SK-N-SH treated with all-trans-retinoic acid at 6 μM for 48 hours (cell line): ENCODE results near the gene CD207.

Source experiments
- ATAC-seq: fragments of 200-7000 bp; cut with Tn5 transposase; 3 replicates; pipeline ENCODE4 v1.9.1; 2020; ENCODE audit warnings: mild to moderate bottlenecking, moderate library complexity
- ARNTL ChIP-seq: fragments of 450-650 bp; formaldehyde crosslinking; IDR thresholded peaks from 2 replicates; pipeline ENCODE4 v1.5.0; 2020; ENCODE audit warnings: low read depth, mild to moderate bottlenecking, moderate library complexity, borderline replicate concordance
- BACH2 ChIP-seq: fragments of 250-450 bp; sonication (Bioruptor Pico); IDR thresholded peaks from 2 replicates; pipeline ENCODE4 v1.9.0; 2021; ENCODE audit warnings: mild to moderate bottlenecking, borderline replicate concordance
- CSDC2 ChIP-seq: fragments of 250-450 bp; sonication (Bioruptor Pico); IDR thresholded peaks from 2 replicates; pipeline ENCODE4 v1.5.0; 2020; ENCODE audit warnings: mild to moderate bottlenecking, moderate library complexity
- CSRNP3 ChIP-seq: fragments of 250-450 bp; sonication (Bioruptor Pico); IDR thresholded peaks from 2 replicates; pipeline ENCODE4 v1.5.1; 2021; ENCODE audit warnings: mild to moderate bottlenecking, moderate library complexity
- ESRRG ChIP-seq: fragments of 250-450 bp; sonication (Bioruptor Pico); IDR thresholded peaks from 2 replicates; pipeline ENCODE4 v1.6.1; 2021; ENCODE audit warnings: mild to moderate bottlenecking
- ISL1 ChIP-seq: fragments of 250-450 bp; sonication (Bioruptor Pico); IDR thresholded peaks from 2 replicates; pipeline ENCODE4 v2.1.2; 2022; ENCODE audit warnings: mild to moderate bottlenecking, moderate library complexity
- OSR1 ChIP-seq: fragments of 250-450 bp; sonication (Bioruptor Pico); IDR thresholded peaks from 2 replicates; pipeline ENCODE4 v1.8.0; 2022; ENCODE audit warnings: moderate library complexity, mild to moderate bottlenecking, inconsistent platforms
- PATZ1 ChIP-seq: fragments of 250-450 bp; sonication (Bioruptor Pico); IDR thresholded peaks from 2 replicates; pipeline ENCODE4 v1.8.0; 2020; ENCODE audit warnings: mild to moderate bottlenecking, moderate library complexity, borderline replicate concordance
- POU6F1 ChIP-seq: fragments of 250-450 bp; sonication (Bioruptor Pico); IDR thresholded peaks from 2 replicates; pipeline ENCODE4 v1.8.0; 2021; ENCODE audit warnings: low read depth, mild to moderate bottlenecking, moderate library complexity, borderline replicate concordance
- PPARA ChIP-seq: fragments of 250-450 bp; sonication (Bioruptor Pico); IDR thresholded peaks from 2 replicates; pipeline ENCODE4 v1.5.0; 2020; ENCODE audit warnings: mild to moderate bottlenecking, borderline replicate concordance
- RARB ChIP-seq: fragments of 250-450 bp; sonication (Bioruptor Pico); IDR thresholded peaks from 2 replicates; pipeline ENCODE4 v1.8.0; 2021; ENCODE audit warnings: mild to moderate bottlenecking, moderate library complexity
- SNAI2 ChIP-seq: fragments of 250-450 bp; sonication (Bioruptor Pico); IDR thresholded peaks from 2 replicates; pipeline ENCODE4 v1.5.0; 2020; ENCODE audit warnings: mild to moderate bottlenecking, moderate library complexity
- TCF4 ChIP-seq: fragments of 250-450 bp; sonication (Bioruptor Pico); IDR thresholded peaks from 2 replicates; pipeline ENCODE4 v1.8.0; 2021; ENCODE audit warnings: mild to moderate bottlenecking, moderate library complexity, borderline replicate concordance
- TOX ChIP-seq: fragments of 250-450 bp; sonication (Bioruptor Pico); IDR thresholded peaks from 2 replicates; pipeline ENCODE4 v1.8.0; 2021; ENCODE audit warnings: mild to moderate bottlenecking, moderate library complexity, borderline replicate concordance
- TSHZ2 ChIP-seq: fragments of 250-450 bp; sonication (Bioruptor Pico); IDR thresholded peaks from 2 replicates; pipeline ENCODE4 v1.5.0; 2020; ENCODE audit warnings: mild to moderate bottlenecking, moderate library complexity
- ZC3H10 ChIP-seq: fragments of 250-450 bp; sonication (Bioruptor Pico); IDR thresholded peaks from 2 replicates; pipeline ENCODE4 v1.5.1; 2021; ENCODE audit warnings: mild to moderate bottlenecking, moderate library complexity
- ZFP3 ChIP-seq: fragments of 250-450 bp; sonication (Bioruptor Pico); IDR thresholded peaks from 2 replicates; pipeline ENCODE4 v1.5.0; 2020; ENCODE audit warnings: mild to moderate bottlenecking, moderate library complexity
- ZFP30 ChIP-seq: fragments of 450-650 bp; formaldehyde crosslinking; IDR thresholded peaks from 2 replicates; pipeline ENCODE4 v1.5.0; 2022; ENCODE audit warnings: mild to moderate bottlenecking, moderate library complexity
- ZNF565 ChIP-seq: fragments of 450-650 bp; formaldehyde crosslinking; conservative IDR thresholded peaks from 2 replicates; pipeline ENCODE4 v1.5.0; 2020; ENCODE audit warnings: low read depth, mild to moderate bottlenecking, moderate library complexity
- ZNF70 ChIP-seq: fragments of 450-650 bp; formaldehyde crosslinking; IDR thresholded peaks from 2 replicates; pipeline ENCODE4 v1.5.0; 2020; ENCODE audit warnings: mild to moderate bottlenecking, moderate library complexity
- ZNF8 ChIP-seq: fragments of 450-650 bp; formaldehyde crosslinking; IDR thresholded peaks from 2 replicates; pipeline ENCODE4 v1.5.0; 2020; ENCODE audit warnings: mild to moderate bottlenecking, moderate library complexity
- TF ChIP-seq, protein P1 (sequence below): fragments of 250-450 bp; sonication (Bioruptor Pico); IDR thresholded peaks from 2 replicates; pipeline ENCODE4 v1.5.1; 2020; ENCODE audit warnings: low read depth, mild to moderate bottlenecking, moderate library complexity

Gene CD207

GRCh38 chr2:70797506-70797905 is 38.1 kb downstream of the CD207 start:
- no peak for ATAC-seq

GRCh38 chr2:70796262-70796661 is 39.4 kb downstream of the CD207 start:
- TF ChIP-seq RARB: no peak
- no peak for TF ChIP-seq ISL1 (CRISPR knock-in tag)
- no peak for TF ChIP-seq POU6F1
- TF ChIP-seq ZNF70 (CRISPR knock-in tag): no peak
- TF ChIP-seq CSDC2: no peak
- no peak for TF ChIP-seq CSRNP3 (CRISPR knock-in tag)
- TF ChIP-seq PATZ1 (CRISPR knock-in tag): no peak
- no peak for TF ChIP-seq BACH2
- TF ChIP-seq PPARA (CRISPR knock-in tag): no peak
- TF ChIP-seq, all 23 proteins: peak for 0
- ATAC-seq: no peak

More at GRCh38 chr2:70797506-70797905, 38.1 kb downstream of the CD207 start:
- TF ChIP-seq ARNTL (CRISPR knock-in tag): no peak
- no peak for TF ChIP-seq TOX (CRISPR knock-in tag)
- no peak for TF ChIP-seq ISL1 (CRISPR knock-in tag)
- no peak for TF ChIP-seq PPARA (CRISPR knock-in tag)
- no peak for TF ChIP-seq ESRRG (CRISPR knock-in tag)
- TF ChIP-seq OSR1 (CRISPR knock-in tag): no peak
- TF ChIP-seq ZFP3: no peak
- no peak for TF ChIP-seq ZNF565 (CRISPR knock-in tag)
- TF ChIP-seq TCF4: no peak
- TF ChIP-seq ZC3H10 (CRISPR knock-in tag): no peak
- no peak for TF ChIP-seq POU6F1
- no peak for TF ChIP-seq CSDC2
- TF ChIP-seq, protein P1, sequence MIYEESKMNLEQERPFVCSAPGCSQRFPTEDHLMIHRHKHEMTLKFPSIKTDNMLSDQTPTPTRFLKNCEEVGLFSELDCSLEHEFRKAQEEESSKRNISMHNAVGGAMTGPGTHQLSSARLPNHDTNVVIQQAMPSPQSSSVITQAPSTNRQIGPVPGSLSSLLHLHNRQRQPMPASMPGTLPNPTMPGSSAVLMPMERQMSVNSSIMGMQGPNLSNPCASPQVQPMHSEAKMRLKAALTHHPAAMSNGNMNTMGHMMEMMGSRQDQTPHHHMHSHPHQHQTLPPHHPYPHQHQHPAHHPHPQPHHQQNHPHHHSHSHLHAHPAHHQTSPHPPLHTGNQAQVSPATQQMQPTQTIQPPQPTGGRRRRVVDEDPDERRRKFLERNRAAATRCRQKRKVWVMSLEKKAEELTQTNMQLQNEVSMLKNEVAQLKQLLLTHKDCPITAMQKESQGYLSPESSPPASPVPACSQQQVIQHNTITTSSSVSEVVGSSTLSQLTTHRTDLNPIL (CRISPR knock-in tag): no peak
- no peak for TF ChIP-seq BACH2
- TF ChIP-seq SNAI2: no peak
- no peak for TF ChIP-seq ZNF8 (CRISPR knock-in tag)
- TF ChIP-seq TSHZ2 (CRISPR knock-in tag): no peak
- no peak for TF ChIP-seq PATZ1 (CRISPR knock-in tag)
- TF ChIP-seq ZFP30 (CRISPR knock-in tag): no peak
- TF ChIP-seq RARB: no peak
